Stimulated activated CD4-positive, alpha-beta T cell treated with anti-CD3 and anti-CD28 coated beads, Interleukin-4, amount 100 ng/mL, for 48 hours (primary cell): Measurements from ENCODE around the gene TTLL11.
"Not testable (repeated sequence)": the region's sequence is repeated elsewhere in the genome, so short reads cannot be mapped to it uniquely, and the experiment has no call there.

Experiments used
- DNase-seq, 2 donors: peaks; one replicate each; pipeline ENCODE4 v3.0.0-alpha.2; 2020; ENCODE audit warnings: low read depth in 2 of 2

The TTLL11 gene

GRCh38 chr9:121906074-121906870 lies 186.8 kb downstream of the TTLL11 start:
- DNase-seq: no peak

GRCh38 chr9:121902461-121903135 lies 190.5 kb downstream of the TTLL11 start:
- DNase-seq: no peak

GRCh38 chr9:121901616-121902015 lies 191.5 kb downstream of the TTLL11 start:
- DNase-seq: no peak

- DNase-seq: no peak
Observed at GRCh38 chr9:121900163-121900562, 192.9 kb downstream of the TTLL11 start.

- no peak for DNase-seq
Observed at GRCh38 chr9:121898856-121899255, 194.3 kb downstream of the TTLL11 start.

- no peak for DNase-seq
Observed at GRCh38 chr9:121897140-121897539, 196.0 kb downstream of the TTLL11 start.

- DNase-seq: no peak
Observed at GRCh38 chr9:121896545-121896943, 196.6 kb downstream of the TTLL11 start.

- no peak for DNase-seq
Observed at GRCh38 chr9:121895818-121896544, 197.1 kb downstream of the TTLL11 start.

- DNase-seq: no peak
Observed at GRCh38 chr9:121895358-121895757, 197.8 kb downstream of the TTLL11 start.

GRCh38 chr9:121894380-121894779 lies 198.7 kb downstream of the TTLL11 start:
- DNase-seq: not testable (repeated sequence)

GRCh38 chr9:121893786-121894185 lies 199.3 kb downstream of the TTLL11 start:
- no peak for DNase-seq

GRCh38 chr9:121892706-121893105 lies 200.4 kb downstream of the TTLL11 start:
- no peak for DNase-seq

- no peak for DNase-seq
Observed at GRCh38 chr9:121890746-121891145, 202.4 kb downstream of the TTLL11 start.

GRCh38 chr9:121889990-121890563 lies 203.0 kb downstream of the TTLL11 start:
- no peak for DNase-seq

- DNase-seq: no peak
Observed at GRCh38 chr9:121888438-121888775, 204.7 kb downstream of the TTLL11 start.

- DNase-seq: no peak
Observed at GRCh38 chr9:121887553-121888437, 205.3 kb downstream of the TTLL11 start.

- DNase-seq: peak in 1 of 2 donors; percentile 7
Observed at GRCh38 chr9:121886759-121887485, 206.2 kb downstream of the TTLL11 start.

GRCh38 chr9:121885345-121885901 lies 207.7 kb downstream of the TTLL11 start:
- DNase-seq: no peak

- DNase-seq: no peak
Observed at GRCh38 chr9:121884057-121884541, 209.0 kb downstream of the TTLL11 start.
